HG03064 (cell line): ENCODE data around the gene CCDC8.
"Not testable (repeated sequence)": the region's sequence is repeated elsewhere in the genome, so short reads cannot be mapped to it uniquely, and the experiment has no call there.

Experiments used
- ATAC-seq: cut with Tn5 transposase; IDR thresholded peaks from one replicate; pipeline ENCODE4 v1.9.1; 2021; ENCODE audit warnings: low read depth; ENCODE audit not compliant: unreplicated experiment

CCDC8 gene

DNA sequence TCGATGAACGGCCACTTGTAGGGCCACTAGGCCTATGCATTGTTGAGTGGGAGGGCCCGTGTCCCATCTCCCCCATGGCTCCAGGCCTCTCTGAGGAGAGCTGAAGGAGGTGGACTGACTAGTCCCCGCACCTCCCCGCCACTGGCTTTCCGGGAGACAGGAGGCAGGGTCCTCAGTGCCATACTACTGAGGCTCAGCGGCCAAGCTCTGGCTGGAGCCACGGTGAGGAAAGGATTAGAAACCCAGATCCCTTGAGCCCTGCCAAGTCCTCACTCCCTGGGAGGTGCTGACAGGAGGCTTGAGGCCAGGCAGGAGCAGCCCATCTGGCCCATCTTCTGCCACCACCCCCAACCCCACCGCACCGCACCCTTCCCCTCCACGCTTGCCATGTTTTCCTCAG, 29.0 kb downstream of the CCDC8 start:
- ATAC-seq = no peak

DNA sequence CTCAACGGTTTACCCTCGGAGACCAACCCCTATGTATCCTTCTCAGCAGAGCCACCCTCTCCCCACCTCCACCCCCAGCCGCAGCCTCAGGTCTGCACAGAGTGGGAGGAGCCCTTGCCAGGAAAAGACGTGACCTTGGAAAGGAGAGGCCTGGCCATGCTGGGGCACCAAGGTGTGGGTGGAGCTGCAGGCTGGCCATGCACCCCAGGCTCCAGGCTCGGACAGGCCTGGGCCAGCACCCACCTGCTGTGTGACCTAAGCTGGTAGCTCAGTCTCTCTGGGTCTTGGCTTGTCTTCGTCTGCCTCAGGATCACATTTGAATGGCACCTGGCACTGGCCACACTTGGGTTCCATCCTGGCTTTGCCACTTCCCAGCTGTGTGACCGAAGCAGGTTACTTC, 29.5 kb downstream of the CCDC8 start:
- no peak for ATAC-seq

DNA sequence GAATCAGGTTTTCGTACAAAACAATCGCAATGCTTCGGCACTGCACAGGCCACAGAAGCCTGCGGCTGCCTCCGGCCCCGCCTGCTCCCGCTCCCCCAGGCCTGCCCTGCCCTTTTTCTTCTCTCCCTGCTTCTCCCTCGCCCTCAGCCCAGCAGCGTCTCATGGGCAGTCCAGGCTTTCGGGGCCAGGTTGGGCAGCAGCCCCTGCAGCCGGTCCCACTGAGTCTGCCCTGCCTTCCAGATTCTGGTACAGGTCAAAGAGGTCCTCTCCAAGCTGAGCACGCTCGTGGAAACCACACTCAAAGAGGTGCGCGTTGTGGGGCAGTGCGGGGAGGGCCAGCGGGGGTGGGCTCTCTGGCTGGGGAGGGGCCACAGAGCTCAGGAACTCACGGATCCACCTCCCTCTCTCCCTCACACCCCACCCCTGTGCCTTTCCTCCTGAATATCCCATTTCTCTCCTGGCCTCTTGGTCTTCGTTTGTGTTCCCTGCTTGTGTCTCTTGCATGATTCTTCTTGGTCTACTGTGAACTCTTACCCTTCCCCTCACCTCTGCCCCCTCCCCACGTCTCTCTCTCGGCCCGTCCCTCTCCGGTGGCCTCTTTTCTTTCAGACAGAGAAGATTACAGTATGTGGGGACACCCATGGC, 30.1 kb downstream of the CCDC8 start:
- no peak for ATAC-seq

DNA sequence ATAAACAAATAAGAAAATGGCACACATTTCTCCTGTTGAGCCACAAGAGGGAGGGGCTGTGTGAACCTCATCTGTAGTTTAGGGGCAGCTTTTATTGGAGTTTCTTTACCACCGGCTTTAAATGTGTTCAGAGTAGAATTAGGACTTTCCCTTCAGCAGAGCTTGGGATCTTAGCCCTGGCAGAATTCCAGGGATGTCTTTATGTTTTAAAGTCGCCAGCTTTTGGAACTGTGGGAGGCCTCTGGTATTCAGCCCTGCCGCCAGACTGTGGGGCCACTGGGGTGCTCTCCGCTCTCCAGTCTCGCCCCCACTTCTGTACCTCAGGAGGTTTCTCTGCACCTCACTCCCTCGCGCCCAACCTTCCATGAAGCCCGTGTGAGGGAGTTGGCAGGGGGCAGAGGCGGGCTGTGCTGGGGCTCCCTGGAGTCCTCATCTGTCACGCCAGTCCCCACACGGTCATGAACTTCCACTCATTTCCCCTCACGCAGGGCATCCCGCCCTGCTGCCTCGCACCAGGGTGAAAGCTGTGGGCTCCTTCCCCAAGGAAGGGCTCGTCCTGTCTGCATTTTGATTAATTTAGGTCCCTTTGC, 31.5 kb downstream of the CCDC8 start:
- no peak for ATAC-seq

DNA sequence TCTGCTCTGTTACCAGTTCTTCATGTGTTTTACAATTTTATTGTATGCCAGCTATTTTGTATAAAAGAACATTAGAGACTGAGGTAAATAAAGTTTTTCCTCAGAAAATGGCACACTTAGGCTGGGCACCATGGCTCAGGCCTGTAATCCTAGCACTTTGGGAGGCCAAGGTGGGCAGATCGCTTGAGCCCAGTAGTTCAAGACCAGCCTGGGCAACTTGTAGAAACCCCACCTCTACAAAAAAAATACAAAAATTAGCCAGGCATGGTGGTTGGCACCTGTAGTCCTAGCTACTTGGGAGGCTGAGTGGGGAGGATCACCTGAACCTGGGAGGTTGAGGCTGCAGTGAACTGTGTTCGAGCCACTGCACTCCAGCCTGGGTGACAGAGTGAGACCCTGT, 32.0 kb downstream of the CCDC8 start:
- no peak for ATAC-seq

DNA sequence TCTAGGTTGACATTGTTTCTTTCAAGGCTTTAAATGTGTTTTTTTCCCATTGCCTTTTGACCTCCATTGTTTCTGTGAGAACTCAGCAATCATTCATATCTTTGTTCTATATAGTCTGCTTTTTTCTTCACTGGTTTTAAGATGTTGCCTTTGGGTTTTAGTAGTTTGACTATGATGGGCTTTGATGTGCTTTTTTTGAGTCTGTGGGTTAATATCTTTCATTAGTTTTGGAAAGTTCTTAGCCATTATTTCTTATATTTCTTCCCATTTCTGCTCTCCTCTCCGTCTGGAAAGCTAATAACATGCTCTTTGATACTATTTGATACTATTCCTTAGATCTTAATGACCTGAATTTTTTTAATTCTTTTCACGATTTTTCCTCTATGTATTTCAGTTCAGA, 32.7 kb downstream of the CCDC8 start:
- no peak for ATAC-seq

DNA sequence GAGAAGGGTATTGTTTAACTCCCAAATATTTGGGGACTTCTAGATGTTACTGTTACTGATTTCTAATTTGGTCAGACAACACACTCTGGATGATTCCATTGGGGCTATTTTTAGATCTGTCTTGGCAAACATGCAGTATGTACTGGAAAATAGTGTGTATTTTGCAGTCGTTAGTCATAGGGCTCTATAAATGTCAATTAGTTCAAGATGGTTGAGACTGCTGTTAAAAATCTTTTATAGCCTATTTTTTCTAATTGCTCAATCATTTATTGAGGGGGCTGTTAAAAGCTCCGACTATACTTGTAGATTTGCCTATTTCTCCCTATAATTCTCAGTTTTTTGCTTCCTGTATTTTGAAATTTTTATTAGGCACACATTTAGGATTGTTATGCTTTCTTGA, 35.1 kb downstream of the CCDC8 start:
- ATAC-seq = no peak

DNA sequence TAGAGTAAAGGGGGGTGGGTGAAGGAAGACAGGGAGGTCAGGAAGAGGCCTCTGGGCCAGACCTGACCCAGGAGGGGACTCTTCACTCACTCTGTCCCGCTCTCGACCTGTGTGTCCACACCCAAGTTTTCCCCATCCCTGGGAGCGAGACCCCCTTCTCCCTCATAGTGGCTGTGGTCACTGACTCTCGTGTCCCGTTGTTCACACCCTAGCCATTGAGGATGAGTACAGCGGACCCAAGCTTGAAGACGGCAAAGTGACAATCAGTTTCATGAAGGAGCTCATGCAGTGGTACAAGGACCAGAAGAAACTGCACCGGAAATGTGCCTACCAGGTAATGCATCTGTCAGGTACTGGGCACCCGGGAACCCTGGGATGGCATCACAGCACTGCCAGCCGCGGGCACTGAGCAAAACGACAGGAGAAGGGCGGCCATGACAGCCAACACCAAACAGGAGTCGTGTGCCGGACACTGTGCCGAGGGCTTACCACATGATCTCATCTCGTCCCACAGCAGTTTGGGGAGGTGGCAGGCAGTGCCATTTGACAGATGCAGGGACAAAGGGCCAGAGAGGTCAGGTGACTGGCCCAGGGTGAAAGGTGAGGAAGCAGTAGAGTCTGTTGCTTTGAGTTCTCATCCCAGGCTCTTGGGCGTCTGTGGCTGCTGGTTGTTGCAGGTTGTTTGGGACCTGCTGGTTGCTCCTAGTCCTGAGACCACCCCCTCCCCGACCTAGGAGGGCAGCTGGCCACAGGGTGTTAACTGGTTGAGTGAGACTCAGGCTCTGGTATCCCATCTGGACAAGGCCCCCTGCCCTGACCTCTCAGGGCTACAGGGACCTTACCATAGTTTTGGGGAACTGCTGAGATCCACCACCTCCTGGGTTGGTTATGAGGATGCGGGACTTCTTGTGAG, 36.9 kb downstream of the CCDC8 start:
- ATAC-seq = no peak

DNA sequence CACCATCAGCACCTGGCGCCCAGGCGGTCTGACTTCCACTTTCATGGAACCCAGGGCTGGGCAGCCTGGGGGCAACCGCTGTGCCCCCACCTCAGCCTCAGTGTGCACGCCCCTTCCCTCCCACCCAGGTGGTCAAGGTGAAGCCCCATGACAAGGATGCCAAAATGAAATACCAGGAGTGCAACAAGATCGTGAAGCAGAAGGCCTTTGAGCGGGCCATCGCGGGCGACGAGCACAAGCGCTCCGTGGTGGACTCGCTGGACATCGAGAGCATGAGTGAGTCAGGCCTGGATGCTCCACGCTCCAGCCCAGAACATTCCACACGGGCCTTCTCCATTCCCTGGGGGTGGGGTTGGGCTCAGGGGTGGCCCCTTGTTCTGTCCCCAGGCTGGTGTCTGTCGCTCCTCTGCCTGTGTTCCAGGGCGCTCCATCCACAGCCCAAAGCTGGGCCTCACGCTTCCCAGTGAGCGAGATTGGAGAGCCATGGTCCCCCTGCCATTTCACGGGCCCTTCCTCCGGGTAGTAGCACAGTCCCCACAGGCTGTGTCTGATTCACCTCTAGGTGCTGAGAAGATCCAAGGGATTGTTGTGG, 37.8 kb downstream of the CCDC8 start:
- not testable (repeated sequence) for ATAC-seq

DNA sequence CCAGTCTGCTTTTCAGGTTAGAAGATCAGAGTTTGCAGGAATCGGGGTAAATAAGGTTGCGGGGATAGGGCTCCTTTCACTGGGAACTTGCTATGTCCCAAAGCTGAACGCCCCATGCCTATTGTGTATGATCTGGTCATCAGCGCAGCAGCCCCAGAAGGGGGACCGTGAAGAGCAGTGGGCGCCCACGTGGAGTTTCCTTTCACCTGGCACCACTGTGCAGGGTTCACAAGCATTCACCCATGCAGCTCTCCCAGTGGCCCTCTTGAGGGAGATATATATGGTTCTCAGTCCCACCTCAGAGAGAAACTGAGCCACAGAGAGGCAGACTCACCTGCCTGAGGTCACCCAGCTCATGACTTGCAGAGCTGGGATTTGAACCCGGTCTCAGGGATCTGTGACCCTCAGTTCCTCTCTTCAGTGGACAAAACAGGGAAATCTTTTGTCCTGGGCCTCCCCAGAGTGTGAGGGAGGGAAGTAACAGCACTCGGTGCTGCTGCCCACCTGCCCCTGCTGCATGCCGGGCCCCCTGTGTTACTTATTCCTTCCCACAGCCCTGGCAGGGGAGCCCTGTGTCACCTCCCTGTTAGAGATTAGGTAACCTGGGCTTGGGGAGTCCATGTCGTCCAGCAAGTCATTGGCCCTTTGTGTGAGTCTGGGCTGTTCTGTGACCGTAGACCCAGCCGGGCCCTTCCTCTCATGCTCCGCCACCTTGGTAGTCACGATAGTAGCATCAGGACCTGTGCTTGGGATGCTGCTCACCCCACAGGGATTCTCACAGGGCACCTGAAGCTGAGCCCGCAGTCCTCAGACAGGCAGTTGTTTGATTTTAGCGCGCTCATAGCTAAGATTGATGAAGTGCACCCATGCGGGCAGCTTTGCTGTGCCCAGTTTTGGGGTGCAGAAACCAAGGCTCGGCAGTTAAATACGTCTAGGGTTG, 38.6 kb downstream of the CCDC8 start:
- ATAC-seq = no peak

DNA sequence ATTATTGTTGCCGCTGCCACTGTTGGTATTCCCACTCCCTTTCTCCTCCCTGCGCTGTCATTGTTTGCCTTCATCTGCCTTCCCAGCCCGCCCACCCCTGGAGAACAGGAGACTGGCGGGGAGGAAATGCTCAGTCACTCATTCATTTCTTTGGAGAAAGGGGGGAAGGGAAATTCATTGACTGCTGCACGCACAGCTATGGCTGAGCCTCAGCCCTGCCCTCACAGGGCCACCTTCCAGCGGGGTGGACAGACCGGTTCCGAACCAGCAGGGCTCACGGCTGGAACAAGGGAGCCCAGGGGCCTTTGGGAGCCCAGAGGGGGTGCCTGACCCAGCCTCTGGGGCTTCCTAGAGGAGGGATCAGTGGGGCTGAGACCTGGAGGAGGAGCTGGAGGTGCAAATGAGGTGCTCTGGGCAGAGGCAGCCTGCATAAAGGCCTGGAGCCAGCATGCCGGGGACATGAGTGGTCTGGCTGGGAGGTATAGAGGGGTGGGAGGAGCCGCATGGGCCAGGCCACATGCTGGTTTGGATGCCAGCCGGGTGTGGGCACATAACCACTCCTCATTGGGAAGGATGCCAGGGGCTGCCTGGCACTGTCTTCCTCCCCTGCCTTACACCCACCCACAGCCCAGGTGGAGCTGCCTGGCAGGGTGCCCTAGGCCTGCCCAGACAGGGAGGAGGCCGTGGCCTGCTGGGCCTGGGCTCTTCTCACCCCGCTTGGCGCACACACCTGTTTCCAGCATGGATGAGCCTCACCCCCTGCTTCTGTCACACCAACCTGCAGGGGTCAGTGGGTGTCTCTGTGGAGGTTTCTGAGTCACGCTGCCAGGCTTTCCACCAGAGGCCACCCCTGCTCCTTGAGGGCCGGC, 39.6 kb downstream of the CCDC8 start:
- ATAC-seq = no peak

DNA sequence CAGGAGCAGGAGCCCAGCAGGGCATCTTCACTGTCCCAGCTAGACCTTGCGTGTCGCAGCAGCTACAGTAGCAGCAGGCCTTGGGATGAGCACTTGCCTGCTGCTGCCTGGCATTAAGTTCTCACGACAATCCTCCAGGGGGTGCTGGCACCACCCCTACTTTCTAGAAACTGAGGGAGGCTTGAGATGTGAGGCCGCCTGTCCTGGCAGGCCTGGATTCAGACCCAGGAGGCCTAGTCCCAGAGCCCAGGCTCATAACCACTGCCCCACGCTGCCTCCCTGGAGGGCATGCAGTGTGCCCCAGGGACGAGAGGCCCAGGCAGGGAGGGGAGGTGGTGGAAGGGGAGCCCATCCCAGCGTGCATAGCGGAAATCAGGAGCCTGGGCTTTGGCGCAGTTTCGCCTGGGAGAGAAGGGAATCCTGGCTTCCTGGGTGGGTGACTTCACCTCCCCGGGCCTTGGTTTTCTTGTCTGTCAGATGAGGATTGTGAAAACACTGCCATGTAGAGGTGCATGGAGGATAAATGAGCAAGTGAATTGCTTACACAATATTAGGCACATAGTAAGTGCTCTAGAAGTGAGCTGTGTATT, 40.4 kb downstream of the CCDC8 start:
- no peak for ATAC-seq

DNA sequence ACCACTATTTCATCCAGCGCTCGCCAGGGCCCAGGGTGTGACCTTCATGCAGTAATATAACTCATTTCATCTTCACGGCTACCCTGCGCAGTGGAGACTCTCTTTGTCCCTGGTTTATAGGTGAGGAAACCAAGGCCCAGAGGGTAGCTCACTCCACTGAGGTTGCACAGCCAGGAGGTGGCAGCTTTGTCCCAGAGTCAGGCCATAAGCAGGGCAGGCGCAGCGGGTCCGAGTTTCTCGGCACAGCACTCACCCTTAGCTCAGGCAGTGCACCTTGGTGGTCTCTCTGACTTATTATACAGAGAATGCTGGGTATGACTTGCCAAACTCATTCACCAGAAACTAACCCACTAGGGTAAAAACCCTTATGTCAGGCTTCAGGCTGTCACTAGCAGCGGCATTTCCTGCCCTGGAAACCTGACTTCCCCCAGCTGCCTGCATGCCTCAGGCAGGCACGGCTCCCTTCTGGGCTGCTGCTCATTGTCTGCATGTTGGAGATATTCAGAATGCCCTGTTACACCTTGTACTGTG, 41.9 kb downstream of the CCDC8 start:
- ATAC-seq = no peak

DNA sequence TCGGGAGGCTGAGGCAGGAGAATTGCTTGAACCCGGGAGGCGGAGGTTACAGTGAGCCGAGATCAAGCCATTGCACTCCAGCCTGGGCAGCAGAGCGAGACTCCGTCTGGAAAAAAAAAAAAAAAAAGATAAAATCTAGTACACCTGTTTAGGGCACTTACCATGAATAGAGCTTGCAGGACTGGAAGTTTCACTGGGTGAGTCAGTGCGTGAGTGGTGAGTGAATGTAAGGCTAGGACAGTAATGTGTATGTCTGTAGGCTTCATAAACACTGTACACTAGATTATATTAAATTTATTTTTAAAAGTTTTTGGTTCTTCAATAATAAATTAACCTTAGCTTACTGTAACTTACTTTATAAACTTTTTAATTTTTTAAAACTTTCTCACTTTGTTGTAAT, 43.5 kb downstream of the CCDC8 start:
- ATAC-seq = no peak

DNA sequence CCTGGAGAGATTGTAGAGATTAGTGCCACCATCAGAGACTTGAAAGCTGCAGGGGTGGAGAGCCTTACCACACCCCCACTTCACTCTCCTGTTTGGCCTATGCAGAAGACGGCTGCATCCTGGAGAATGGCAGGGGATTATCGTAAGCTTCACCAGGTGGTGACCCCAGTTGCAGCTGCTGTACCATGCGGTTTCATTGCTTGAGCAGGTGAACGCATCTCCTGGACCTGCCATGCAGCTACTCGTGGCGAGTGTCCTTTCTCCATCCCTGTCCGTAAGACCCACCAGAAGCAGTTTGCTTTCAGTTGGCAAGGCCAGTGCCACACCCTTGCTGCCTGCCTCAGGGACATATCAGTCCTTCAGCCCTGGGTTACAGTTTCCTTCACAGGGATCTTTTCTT, 45.2 kb downstream of the CCDC8 start:
- ATAC-seq = no peak

DNA sequence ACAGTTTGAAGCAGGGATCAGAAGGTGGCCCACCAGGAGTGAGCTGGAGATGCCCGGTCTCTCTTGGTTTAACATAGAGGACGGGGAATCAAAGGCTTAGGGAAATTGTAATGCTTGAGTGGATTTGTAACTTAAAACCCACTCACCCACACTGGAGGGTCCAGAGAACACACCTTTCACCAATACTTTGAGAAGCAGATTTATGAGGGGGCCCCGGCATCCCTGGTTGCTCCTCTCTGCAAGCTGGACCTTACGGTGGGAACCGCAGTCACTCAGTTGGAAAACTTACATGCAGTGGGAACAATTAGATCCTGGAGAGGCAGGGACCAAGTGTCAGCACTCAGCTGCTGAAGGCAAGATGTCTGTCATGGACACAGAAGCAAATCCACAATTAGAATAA, 45.9 kb downstream of the CCDC8 start:
- no peak for ATAC-seq

DNA sequence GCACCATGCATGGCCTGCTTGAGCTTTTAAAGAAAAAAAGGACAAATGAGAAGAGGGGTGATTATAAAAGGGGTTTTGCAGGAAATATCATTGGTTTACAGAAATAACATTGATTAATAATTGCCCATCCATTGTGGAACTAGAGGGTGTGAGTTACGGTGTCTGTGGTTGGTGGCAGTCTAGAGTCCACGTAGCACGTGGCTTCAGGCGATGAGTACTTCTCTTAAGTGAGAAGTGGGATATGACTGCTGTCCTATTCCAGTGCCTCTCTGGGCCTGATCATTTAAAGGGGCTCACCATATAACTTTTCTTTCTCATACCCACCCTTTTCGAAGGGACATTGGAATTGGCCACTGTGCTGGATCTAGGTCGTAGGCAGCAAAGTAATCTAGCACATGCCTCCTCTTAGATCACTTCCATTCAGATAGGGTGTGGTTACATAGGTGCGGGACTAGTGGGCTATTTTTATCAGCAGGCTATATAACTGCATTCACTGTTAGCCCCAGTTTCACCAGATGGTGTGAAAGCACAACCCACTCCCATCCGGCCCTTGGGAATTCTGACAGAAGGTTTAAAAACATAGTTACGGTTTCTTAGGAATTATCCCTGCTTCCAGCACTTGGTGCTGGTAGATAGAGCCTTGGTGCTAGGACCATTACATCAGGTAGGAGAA, 46.6 kb downstream of the CCDC8 start:
- ATAC-seq = no peak

DNA sequence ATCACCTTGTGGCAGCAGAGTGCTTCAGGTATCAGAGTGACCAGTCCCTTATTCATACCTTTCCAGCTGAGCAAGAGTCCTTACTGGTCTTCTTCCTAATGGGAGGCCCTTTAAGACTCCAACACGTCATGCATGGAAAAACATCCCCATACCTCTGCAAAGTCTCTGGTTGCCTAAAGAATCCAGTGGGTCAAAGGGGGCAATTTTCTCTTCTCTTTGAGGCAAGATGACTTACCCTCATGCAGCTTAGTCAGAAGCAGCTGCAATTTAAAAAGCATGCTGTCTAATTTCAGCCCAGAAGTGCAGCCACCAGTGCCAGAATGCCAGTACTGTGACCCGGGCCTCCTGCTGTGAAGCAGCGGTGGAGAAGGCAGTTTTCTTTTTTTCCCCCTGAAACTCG, 47.8 kb downstream of the CCDC8 start:
- ATAC-seq = no peak
